SK-N-SH (cell line): ENCODE data around the gene CALML3. TPM values are rescaled to one million over a fixed set of nuclear protein-coding genes. Genes with fewer than 3 reads are reported as not detected.

ENCODE experiments used
- CTCF ChIA-PET: fragments of 300-600, 350-600 bp; formaldehyde crosslinking; extraction: SDS; loops from one replicate; lab custom pipeline; 2021; lab: Yijun Ruan, JAX
- POLR2A ChIA-PET: fragments of 350-600 bp; sonication (Branson Sonifier 250); formaldehyde crosslinking; extraction: SDS; loops from one replicate; lab custom pipeline; 2020; ENCODE audit warnings: antibody characterized with exemption, inconsistent platforms; lab: Yijun Ruan, JAX
- DNase-seq: peaks from one replicate; pipeline ENCODE4 v3.0.0; 2012
- H2AFZ ChIP-seq: fragments of 200-600 bp; sonication (generic); 2 replicates; pipeline ENCODE4 v1.8.1; 2016; ENCODE audit warnings: antibody characterized with exemption, mild to moderate bottlenecking, low read depth
- H3F3A ChIP-seq: fragments of 200-600 bp; sonication (generic); replicated peaks from 2 replicates; pipeline ENCODE3; 2016; ENCODE audit warnings: antibody characterized with exemption, mild to moderate bottlenecking; ENCODE audit not compliant: insufficient read depth
- H3K27ac ChIP-seq, 2 experiments: fragments of 200-500 bp in 1 of 2; fragments of 200-600 bp in 1 of 2; sonication (Bioruptor generic) in 1 of 2; sonication (generic), shearing (Covaris generic) in 1 of 2; 2 replicates each; pipeline versions ENCODE4 v1.5.1 to v1.6.1; 2014 to 2016; ENCODE audit warnings: low read depth in 2 of 2, inconsistent platforms in 1 of 2, low read length in 1 of 2, mild to moderate bottlenecking in 1 of 2, mixed read lengths in 1 of 2
- H3K27me3 ChIP-seq: fragments of 200-600 bp; sonication (generic), shearing (Covaris generic); 2 replicates; pipeline ENCODE4 v1.6.1; 2016; ENCODE audit warnings: mixed run types; ENCODE audit not compliant: insufficient read depth
- H3K36me3 ChIP-seq, 2 experiments: fragments of 200-500 bp in 1 of 2; fragments of 200-600 bp in 1 of 2; sonication (Bioruptor generic) in 1 of 2; sonication (generic) in 1 of 2; replicated peaks in 1 of 2; 2 replicates each; pipeline versions ENCODE3 to v1.5.1; 2014 to 2016; ENCODE audit warnings: low read length in 1 of 2, mild to moderate bottlenecking in 1 of 2; ENCODE audit not compliant: insufficient read depth in 2 of 2, control insufficient read depth in 1 of 2
- H3K4me1 ChIP-seq, 2 experiments: fragments of 200-500 bp in 1 of 2; fragments of 200-600 bp in 1 of 2; sonication (Bioruptor generic) in 1 of 2; sonication (generic), shearing (Covaris generic) in 1 of 2; 2 replicates each; pipeline versions ENCODE4 v1.5.1 to v1.6.1; 2014 to 2016; ENCODE audit warnings: low read depth in 1 of 2, low read length in 1 of 2, mixed run types in 1 of 2; ENCODE audit not compliant: insufficient read depth in 2 of 2, control insufficient read depth in 1 of 2
- H3K4me2 ChIP-seq: fragments of 200-600 bp; sonication (generic), shearing (Covaris generic); 2 replicates; pipeline ENCODE4 v1.6.1; 2017; ENCODE audit warnings: mixed run types
- H3K4me3 ChIP-seq, 2 experiments: fragments of 200-500 bp in 1 of 2; fragments of 200-600 bp in 1 of 2; sonication (Bioruptor generic) in 1 of 2; sonication (generic), shearing (Covaris generic) in 1 of 2; 2 replicates each; pipeline versions ENCODE4 v1.5.1 to v1.8.1; 2014 to 2016; ENCODE audit warnings: low read depth in 2 of 2, inconsistent platforms in 1 of 2, low read length in 1 of 2, mild to moderate bottlenecking in 1 of 2, mixed read lengths in 1 of 2, moderate library complexity in 1 of 2
- H3K79me2 ChIP-seq: fragments of 200-600 bp; sonication (generic); 2 replicates; pipeline ENCODE4 v1.8.1; 2017; ENCODE audit warnings: mild to moderate bottlenecking; ENCODE audit not compliant: insufficient read depth
- H3K9ac ChIP-seq: fragments of 200-600 bp; sonication (generic); 2 replicates; pipeline ENCODE4 v1.6.1; 2017; ENCODE audit warnings: mixed run types
- H3K9me2 ChIP-seq: fragments of 200-600 bp; sonication (generic); 2 replicates; pipeline ENCODE4 v1.6.1; 2017; ENCODE audit warnings: mixed run types
- H3K9me3 ChIP-seq: fragments of 200-600 bp; sonication (generic); 2 replicates; pipeline ENCODE4 v1.6.1; 2017; ENCODE audit warnings: mixed run types, mild to moderate bottlenecking, moderate library complexity
- H4K20me1 ChIP-seq: fragments of 200-600 bp; sonication (generic); 2 replicates; pipeline ENCODE4 v1.6.1; 2017; ENCODE audit warnings: mild to moderate bottlenecking, mixed run types; ENCODE audit not compliant: insufficient read depth
- ELF1 ChIP-seq: IDR thresholded peaks from 2 replicates; pipeline ENCODE4 v1.4.0; 2012
- EP300 ChIP-seq, 2 experiments: IDR thresholded peaks; 2 replicates each; pipeline versions ENCODE4 v1.4.0 to v1.6.1; 2012; ENCODE audit warnings: borderline replicate concordance in 1 of 2, low read depth in 1 of 2, low read length in 1 of 2
- MEF2A ChIP-seq: IDR thresholded peaks from 2 replicates; pipeline ENCODE4 v1.4.0; 2012; ENCODE audit warnings: low read depth, borderline replicate concordance
- MXI1 ChIP-seq: IDR thresholded peaks from 2 replicates; pipeline ENCODE4 v1.6.1; 2012; ENCODE audit warnings: mild to moderate bottlenecking, low read depth, low read length, improper control_type of control experiment
- POLR2AphosphoS5 ChIP-seq: IDR thresholded peaks from 2 replicates; pipeline ENCODE4 v1.6.1; 2012; ENCODE audit warnings: low read depth, low read length
- RCOR1 ChIP-seq: fragments of 150-350 bp; IDR thresholded peaks from 2 replicates; pipeline ENCODE4 v1.6.1; 2017; ENCODE audit warnings: antibody characterized with exemption, low read length
- SIN3A ChIP-seq: IDR thresholded peaks from 2 replicates; pipeline ENCODE4 v1.6.1; 2012; ENCODE audit warnings: low read depth, mild to moderate bottlenecking, low read length, moderate library complexity, borderline replicate concordance
- TAF1 ChIP-seq: IDR thresholded peaks from 2 replicates; pipeline ENCODE4 v1.6.1; 2012; ENCODE audit warnings: low read depth, mild to moderate bottlenecking, low read length, moderate library complexity, borderline replicate concordance
- WGBS: methylation state at CpG from one replicate; pipeline ENCODE4 v1.1.6; 2017; ENCODE audit warnings: low lambda C conversion rate; 5-methylcytosine and 5-hydroxymethylcytosine counted together
- polyA plus RNA-seq, 3 experiments: library from polyadenylated mRNA; depleted of rRNA; stranded (reverse); fragments of >200 nt; gene quantifications; 2 replicates each; pipeline ENCODE4 v1.2.3, GENCODE V29; 2012
- TF ChIP-seq, protein P1 (sequence below): IDR thresholded peaks from 2 replicates; pipeline ENCODE4 v1.4.0; 2012; ENCODE audit warnings: low read depth, borderline replicate concordance
- TF ChIP-seq, protein P2 (sequence below): IDR thresholded peaks from 2 replicates; pipeline ENCODE4 v1.4.0; 2012; ENCODE audit warnings: low read depth, borderline replicate concordance
- TF ChIP-seq, protein P3 (sequence below): IDR thresholded peaks from 2 replicates; pipeline ENCODE4 v1.4.0; 2012; ENCODE audit warnings: low read depth

CALML3 gene
- polyA plus RNA-seq, 1 of the 3 experiments (the other 2 are of a cell fraction): not detected

DNA sequence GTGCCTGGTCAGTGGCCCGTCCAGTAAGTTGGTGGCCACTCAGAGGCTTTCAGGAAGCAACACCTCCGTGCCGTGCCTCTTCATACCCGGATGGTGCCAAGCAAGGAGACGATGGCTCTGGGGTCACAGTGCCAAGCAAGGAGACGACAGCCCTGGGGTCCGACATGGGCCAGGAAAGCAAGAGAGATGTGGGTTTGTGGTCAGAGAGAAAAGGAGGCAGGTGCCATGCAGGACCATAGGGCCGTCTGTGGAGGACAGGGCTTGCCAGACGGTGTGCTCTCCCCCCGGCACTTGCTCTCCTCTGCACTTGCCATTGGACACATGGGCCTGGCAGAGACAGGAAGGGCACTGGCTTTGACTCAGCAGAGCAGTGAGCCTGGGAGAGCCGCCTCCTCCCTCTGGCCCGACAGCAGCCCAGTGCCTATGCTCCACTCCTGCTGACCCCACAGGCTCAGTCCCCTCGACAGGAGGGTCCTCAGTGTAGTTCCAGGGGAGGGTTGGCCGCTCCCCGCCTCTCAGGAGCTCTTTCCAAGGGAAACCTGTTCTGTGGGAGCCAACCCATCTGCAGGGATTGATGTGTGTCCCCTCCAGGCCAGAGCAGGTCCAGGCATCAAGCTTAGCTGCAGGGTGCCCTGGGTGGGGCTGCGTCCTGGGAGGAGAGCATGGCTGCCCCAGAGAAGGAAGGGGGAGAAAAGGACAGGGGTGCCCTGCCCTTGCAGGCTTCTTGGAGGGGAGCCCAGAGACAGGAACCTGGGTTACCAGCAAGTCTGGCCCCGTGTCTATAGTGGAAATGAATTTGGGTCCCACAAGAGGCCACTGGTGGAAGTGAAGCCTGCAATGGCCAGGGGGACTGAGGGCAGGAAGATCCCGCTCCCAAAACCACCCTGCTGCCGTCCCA is 17.8 kb upstream of the CALML3 start:
- no peaks in the 10 kb centered on the region for H3F3A ChIP-seq
- H3K9ac ChIP-seq: no peak overlapping the region
- ChIA-PET POLR2A (no interaction called here), CTCF (interaction anchor here (1.1 kb wide), 1 partner anchor 116 kb away, joined by 4 read pairs; no protein-coding TSS in a partner anchor)
- no peak overlapping the region for H3K4me2 ChIP-seq
- no peak for TF ChIP-seq SIN3A
- TF ChIP-seq TAF1: no peak
- TF ChIP-seq RCOR1: no peak
- TF ChIP-seq ELF1: no peak
- TF ChIP-seq MXI1: no peak
- TF ChIP-seq, protein P1, sequence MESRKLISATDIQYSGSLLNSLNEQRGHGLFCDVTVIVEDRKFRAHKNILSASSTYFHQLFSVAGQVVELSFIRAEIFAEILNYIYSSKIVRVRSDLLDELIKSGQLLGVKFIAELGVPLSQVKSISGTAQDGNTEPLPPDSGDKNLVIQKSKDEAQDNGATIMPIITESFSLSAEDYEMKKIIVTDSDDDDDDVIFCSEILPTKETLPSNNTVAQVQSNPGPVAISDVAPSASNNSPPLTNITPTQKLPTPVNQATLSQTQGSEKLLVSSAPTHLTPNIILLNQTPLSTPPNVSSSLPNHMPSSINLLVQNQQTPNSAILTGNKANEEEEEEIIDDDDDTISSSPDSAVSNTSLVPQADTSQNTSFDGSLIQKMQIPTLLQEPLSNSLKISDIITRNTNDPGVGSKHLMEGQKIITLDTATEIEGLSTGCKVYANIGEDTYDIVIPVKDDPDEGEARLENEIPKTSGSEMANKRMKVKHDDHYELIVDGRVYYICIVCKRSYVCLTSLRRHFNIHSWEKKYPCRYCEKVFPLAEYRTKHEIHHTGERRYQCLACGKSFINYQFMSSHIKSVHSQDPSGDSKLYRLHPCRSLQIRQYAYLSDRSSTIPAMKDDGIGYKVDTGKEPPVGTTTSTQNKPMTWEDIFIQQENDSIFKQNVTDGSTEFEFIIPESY: no peak
- no peak for TF ChIP-seq EP300 (IDR thresholded peaks at IDR 0.05; ENCODE audit: borderline replicate concordance in 1 of 2, low read depth in 1 of 2, low read length in 1 of 2)
- no peak for TF ChIP-seq POLR2AphosphoS5
- TF ChIP-seq, protein P2, sequence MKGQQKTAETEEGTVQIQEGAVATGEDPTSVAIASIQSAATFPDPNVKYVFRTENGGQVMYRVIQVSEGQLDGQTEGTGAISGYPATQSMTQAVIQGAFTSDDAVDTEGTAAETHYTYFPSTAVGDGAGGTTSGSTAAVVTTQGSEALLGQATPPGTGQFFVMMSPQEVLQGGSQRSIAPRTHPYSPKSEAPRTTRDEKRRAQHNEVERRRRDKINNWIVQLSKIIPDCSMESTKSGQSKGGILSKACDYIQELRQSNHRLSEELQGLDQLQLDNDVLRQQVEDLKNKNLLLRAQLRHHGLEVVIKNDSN: no peak
- TF ChIP-seq, protein P3, sequence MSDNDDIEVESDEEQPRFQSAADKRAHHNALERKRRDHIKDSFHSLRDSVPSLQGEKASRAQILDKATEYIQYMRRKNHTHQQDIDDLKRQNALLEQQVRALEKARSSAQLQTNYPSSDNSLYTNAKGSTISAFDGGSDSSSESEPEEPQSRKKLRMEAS: no peak
- H3K27ac ChIP-seq: no peak overlapping the region
- H2AFZ ChIP-seq: no peak overlapping the region
- H3K36me3 ChIP-seq: no peaks in the 10 kb centered on the region
- H3K9me3 ChIP-seq: no peaks in the 10 kb centered on the region
- no peaks in the 10 kb centered on the region for H4K20me1 ChIP-seq
- no peak overlapping the region for H3K4me3 ChIP-seq
- no peaks in the 10 kb centered on the region; a peak in 1 of 4 replicates for H3K4me1 ChIP-seq
- no peak for DNase-seq
- no peaks in the 10 kb centered on the region for H3K9me2 ChIP-seq
- no peaks in the 10 kb centered on the region for H3K27me3 ChIP-seq
- H3K79me2 ChIP-seq: no peaks in the 10 kb centered on the region
- WGBS: 73% methylated on average over 4 of the region's 19 CpGs

DNA sequence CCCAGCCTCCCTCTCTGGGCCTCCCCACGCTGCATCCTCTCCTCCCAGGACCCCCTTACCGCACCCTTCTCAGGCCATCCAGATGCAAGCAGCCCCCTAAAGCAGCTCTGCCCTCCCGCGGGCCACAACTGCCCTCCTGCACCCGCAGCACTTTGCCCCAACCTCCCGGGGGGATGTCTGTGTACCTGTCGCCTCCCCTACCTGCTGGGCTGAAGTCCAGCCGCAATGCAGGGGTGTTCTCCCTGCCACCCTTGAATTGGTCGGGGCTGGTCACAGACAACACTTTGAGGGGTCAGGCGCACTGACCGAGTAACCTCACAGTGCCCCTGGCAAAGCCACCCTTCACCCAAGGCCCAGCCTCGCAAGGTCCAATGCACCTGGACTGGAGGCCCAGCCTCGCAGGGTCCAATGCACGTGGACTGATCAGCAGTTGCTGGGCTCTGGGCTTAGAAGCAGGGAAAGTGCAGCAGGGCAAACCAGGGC is 17.1 kb upstream of the CALML3 start:
- WGBS: 83% methylated on average over 10 of the region's 14 CpGs
- no peak for TF ChIP-seq ELF1
- TF ChIP-seq SIN3A: no peak
- no peak for TF ChIP-seq MEF2A
- TF ChIP-seq EP300 (IDR thresholded peaks at IDR 0.05; ENCODE audit: borderline replicate concordance in 1 of 2, low read depth in 1 of 2, low read length in 1 of 2): no peak
- TF ChIP-seq, all 33 proteins: peak for 0
- CTCF ChIA-PET: interaction anchor here (1.1 kb wide), 1 partner anchor 116 kb away, joined by 4 read pairs; no protein-coding TSS in a partner anchor

More for the DNA sequence above, 17.1 kb upstream of the CALML3 start:
- H3K36me3 ChIP-seq: no peaks in the 10 kb centered on the region
- H3K27me3 ChIP-seq: no peaks in the 10 kb centered on the region
- H3K4me2 ChIP-seq: no peak overlapping the region
- no peaks in the 10 kb centered on the region for H3K9me3 ChIP-seq
- no peak for DNase-seq
- no peaks in the 10 kb centered on the region for H3K79me2 ChIP-seq
- no peak overlapping the region for H3K9ac ChIP-seq
- no peak overlapping the region for H2AFZ ChIP-seq
- no peaks in the 10 kb centered on the region for H4K20me1 ChIP-seq
- no peak overlapping the region for H3K4me3 ChIP-seq
- no peak overlapping the region for H3K27ac ChIP-seq
- H3K4me1 ChIP-seq: no peaks in the 10 kb centered on the region; a peak in 1 of 4 replicates
- no peaks in the 10 kb centered on the region for H3K9me2 ChIP-seq
- POLR2A ChIA-PET: no interaction called here
- no peaks in the 10 kb centered on the region for H3F3A ChIP-seq
